ENCODE measurements around the gene OPRL1. TPM values are rescaled to one million over a fixed set of nuclear protein-coding genes. Genes with fewer than 3 reads are reported as not detected.
A peak's percentile ranks its signal among the peaks of the same experiment; 100 is the strongest.
"Not testable (repeated sequence)": the region's sequence is repeated elsewhere in the genome, so short reads cannot be mapped to it uniquely, and the experiment has no call there.

Gene OPRL1
- total RNA-seq, 1 experiment from 2014 or later, result 0.33 TPM

GRCh38 chr20:64130271-64130670 is 50.4 kb downstream of the OPRL1 start:
- no peaks in the 10 kb centered on the region for H3K36me3 Mint-ChIP-seq (ENCODE audit: insufficient read depth, unreplicated experiment)
- CTCF ChIA-PET, result no interaction called here
- TF ChIP-seq CTCF (IDR thresholded peaks at IDR 0.05; ENCODE audit: unreplicated experiment), result no peak
- DNase-seq, result no peak
- peaks cover 9% of the 10 kb centered on the region for H3K4me1 Mint-ChIP-seq (ENCODE audit: low read depth, unreplicated experiment)
- no peak overlapping the region for H3K4me3 Mint-ChIP-seq (ENCODE audit: low read depth, unreplicated experiment)
- no TSS peak for BruUV-seq (replicated peaks)
- intact Hi-C loops (cut with micrococcal nuclease; ENCODE audit: unreplicated experiment), result loop anchor here (5.0 kb wide), 1 partner anchor 127 kb away; the partner anchor contains the start of gene PCMTD2
- H3K9me3 Mint-ChIP-seq (ENCODE audit: low read depth, unreplicated experiment), result no peaks in the 10 kb centered on the region
- H3K27me3 Mint-ChIP-seq (ENCODE audit: unreplicated experiment), result peaks cover 56% of the 10 kb centered on the region
- H3K27ac Mint-ChIP-seq (ENCODE audit: unreplicated experiment), result no peak overlapping the region

- DNase-seq, result no peak
- intact Hi-C loops (cut with micrococcal nuclease; ENCODE audit: unreplicated experiment), result loop anchor here (5.0 kb wide), 1 partner anchor 126 kb away; the partner anchor contains the start of gene PCMTD2
- CTCF ChIA-PET, result interaction anchor here (1.0 kb wide), 2 partner anchors 9 to 47 kb away, joined by 3 to 4 read pairs; no protein-coding TSS in a partner anchor
- TF ChIP-seq CTCF (IDR thresholded peaks at IDR 0.05; ENCODE audit: unreplicated experiment), result no peak
- BruUV-seq (replicated peaks), result no TSS peak
- H3K4me1 Mint-ChIP-seq (ENCODE audit: low read depth, unreplicated experiment), result peaks cover 9% of the 10 kb centered on the region
- no peaks in the 10 kb centered on the region for H3K36me3 Mint-ChIP-seq (ENCODE audit: insufficient read depth, unreplicated experiment)
- no peaks in the 10 kb centered on the region for H3K9me3 Mint-ChIP-seq (ENCODE audit: low read depth, unreplicated experiment)
- peaks cover 56% of the 10 kb centered on the region for H3K27me3 Mint-ChIP-seq (ENCODE audit: unreplicated experiment)
- no peak overlapping the region for H3K4me3 Mint-ChIP-seq (ENCODE audit: low read depth, unreplicated experiment)
- no peak overlapping the region for H3K27ac Mint-ChIP-seq (ENCODE audit: unreplicated experiment)
Observed at GRCh38 chr20:64130876-64131275, 51.0 kb downstream of the OPRL1 start.

GRCh38 chr20:64131406-64131805 is 51.5 kb downstream of the OPRL1 start:
- Mint-ChIP-seq H3K36me3 (ENCODE audit: insufficient read depth, unreplicated experiment) (no peaks in the 10 kb centered on the region), H3K27me3 (ENCODE audit: unreplicated experiment) (peaks cover 61% of the 10 kb centered on the region), H3K4me1 (ENCODE audit: low read depth, unreplicated experiment) (peaks cover 9% of the 10 kb centered on the region), H3K9me3 (ENCODE audit: low read depth, unreplicated experiment) (no peaks in the 10 kb centered on the region), H3K4me3 (ENCODE audit: low read depth, unreplicated experiment) (no peak overlapping the region), H3K27ac (ENCODE audit: unreplicated experiment) (no peak overlapping the region)
- peak; percentile 54 for TF ChIP-seq CTCF (IDR thresholded peaks at IDR 0.05; ENCODE audit: unreplicated experiment)
- DNase-seq, result peak; percentile 67
- no TSS peak for BruUV-seq (replicated peaks)
- CTCF ChIA-PET, result interaction anchor here (0.6 to 1.0 kb wide), 4 partner anchors 9 to 92 kb away, joined by 3 to 4 read pairs (median 3); no protein-coding TSS in a partner anchor
- intact Hi-C loops (cut with micrococcal nuclease; ENCODE audit: unreplicated experiment), result loop anchor here (5.0 kb wide), 1 partner anchor 126 kb away; the partner anchor contains the start of gene PCMTD2

GRCh38 chr20:64133951-64134407 is 54.1 kb downstream of the OPRL1 start:
- intact Hi-C loops (cut with micrococcal nuclease; ENCODE audit: unreplicated experiment), result loop anchor here (5.0 kb wide), 1 partner anchor 123 kb away; the partner anchor contains the start of gene PCMTD2
- Mint-ChIP-seq H3K27ac (ENCODE audit: unreplicated experiment) (no peak overlapping the region), H3K27me3 (ENCODE audit: unreplicated experiment) (peaks cover 54% of the 10 kb centered on the region), H3K9me3 (ENCODE audit: low read depth, unreplicated experiment) (no peaks in the 10 kb centered on the region), H3K36me3 (ENCODE audit: insufficient read depth, unreplicated experiment) (no peaks in the 10 kb centered on the region), H3K4me3 (ENCODE audit: low read depth, unreplicated experiment) (no peak overlapping the region), H3K4me1 (ENCODE audit: low read depth, unreplicated experiment) (peaks cover 9% of the 10 kb centered on the region)
- CTCF ChIA-PET, result interaction anchor here (0.9 kb wide), 1 partner anchor 152 kb away, joined by 3 read pairs; no protein-coding TSS in a partner anchor
- no TSS peak for BruUV-seq (replicated peaks)
- peak; percentile 51 for TF ChIP-seq CTCF (IDR thresholded peaks at IDR 0.05; ENCODE audit: unreplicated experiment)
- no peak for DNase-seq

GRCh38 chr20:64134744-64135143 is 54.9 kb downstream of the OPRL1 start:
- H3K27ac Mint-ChIP-seq (ENCODE audit: unreplicated experiment); H3K36me3 Mint-ChIP-seq (ENCODE audit: insufficient read depth, unreplicated experiment); CTCF ChIA-PET; H3K9me3 Mint-ChIP-seq (ENCODE audit: low read depth, unreplicated experiment); H3K4me1 Mint-ChIP-seq (ENCODE audit: low read depth, unreplicated experiment); BruUV-seq (replicated peaks); H3K4me3 Mint-ChIP-seq (ENCODE audit: low read depth, unreplicated experiment); DNase-seq: not testable (repeated sequence)
- intact Hi-C loops (cut with micrococcal nuclease; ENCODE audit: unreplicated experiment), result loop anchor here (5.0 kb wide), 1 partner anchor 123 kb away; the partner anchor contains the start of gene PCMTD2
- H3K27me3 Mint-ChIP-seq (ENCODE audit: unreplicated experiment), result peaks cover 47% of the 10 kb centered on the region
